Hepatocyte (in vitro differentiated cells): ENCODE results near the gene FAM131C. TPM values are rescaled to one million over a fixed set of nuclear protein-coding genes. Genes with fewer than 3 reads are reported as not detected.

Experiments used
- DNase-seq: peaks from one replicate; pipeline ENCODE4 v3.0.0-alpha.2; 2016; ENCODE audit warnings: low spot score
- H2AFZ ChIP-seq: fragments of 200-600 bp; sonication (generic); 2 replicates; pipeline ENCODE4 v1.6.0; 2016; ENCODE audit warnings: antibody characterized with exemption, mild to moderate bottlenecking
- H3K27ac ChIP-seq: fragments of 200-600 bp; sonication (generic); 2 replicates; pipeline ENCODE4 v1.5.1; 2016; ENCODE audit warnings: mild to moderate bottlenecking
- H3K27me3 ChIP-seq: fragments of 200-600 bp; sonication (generic); 2 replicates; pipeline ENCODE4 v1.6.1; 2016
- H3K36me3 ChIP-seq: fragments of 200-600 bp; sonication (generic); replicated peaks from 2 replicates; pipeline ENCODE4 v1.5.1; 2016; ENCODE audit warnings: low read depth; ENCODE audit not compliant: insufficient read depth
- H3K4me1 ChIP-seq: fragments of 200-600 bp; sonication (generic); 2 replicates; pipeline ENCODE4 v1.5.1; 2016; ENCODE audit warnings: mild to moderate bottlenecking, moderate library complexity; ENCODE audit not compliant: insufficient read depth
- H3K4me2 ChIP-seq: fragments of 200-600 bp; sonication (generic); 2 replicates; pipeline ENCODE4 v1.6.0; 2016
- H3K4me3 ChIP-seq: fragments of 200-600 bp; sonication (generic); 2 replicates; pipeline ENCODE4 v1.5.1; 2016; ENCODE audit warnings: mild to moderate bottlenecking
- H3K79me2 ChIP-seq: fragments of 200-600 bp; sonication (generic); 2 replicates; pipeline ENCODE4 v1.6.0; 2017; ENCODE audit warnings: mild to moderate bottlenecking
- H3K9me2 ChIP-seq: fragments of 200-600 bp; sonication (generic); replicated peaks from 2 replicates; pipeline ENCODE4 v1.6.0; 2017; ENCODE audit warnings: mild to moderate bottlenecking; ENCODE audit not compliant: insufficient read depth
- H3K9me3 ChIP-seq: fragments of 200-600 bp; sonication (generic); 2 replicates; pipeline ENCODE4 v1.5.1; 2016; ENCODE audit warnings: low read depth, mild to moderate bottlenecking
- H4K20me1 ChIP-seq: fragments of 200-600 bp; sonication (generic); 2 replicates; pipeline ENCODE4 v1.6.0; 2016; ENCODE audit warnings: mild to moderate bottlenecking; ENCODE audit not compliant: insufficient read depth, poor library complexity, severe bottlenecking
- CTCF ChIP-seq: fragments of 200-600 bp; sonication (generic); IDR thresholded peaks from 2 replicates; pipeline ENCODE4 v1.5.1; 2016; ENCODE audit warnings: antibody characterized with exemption, mild to moderate bottlenecking; ENCODE audit not compliant: poor library complexity
- EZH2 ChIP-seq: fragments of 200-600 bp; sonication (generic); IDR thresholded peaks from 2 replicates; pipeline ENCODE4 v1.6.1; 2016; ENCODE audit warnings: antibody characterized with exemption, mild to moderate bottlenecking, borderline replicate concordance
- EZH2phosphoT487 ChIP-seq: fragments of 200-600 bp; sonication (generic); IDR thresholded peaks from one replicate; pipeline ENCODE4 v1.6.1; 2018; ENCODE audit warnings: antibody characterized with exemption, mild to moderate bottlenecking, low read depth, moderate library complexity; ENCODE audit not compliant: unreplicated experiment, severe bottlenecking
- WGBS: methylation state at CpG from one replicate; pipeline ENCODE4 v1.1.6; 2016; ENCODE audit warnings: low lambda C conversion rate; ENCODE audit errors: missing lambda C conversion rate; 5-methylcytosine and 5-hydroxymethylcytosine counted together
- polyA plus RNA-seq: library from polyadenylated mRNA; unstranded; fragments of >200 nt; fragmentation: Nextera tagmentation; extraction: Ambion mirVana; gene quantifications from 2 replicates; pipeline ENCODE4 v1.2.1, GENCODE V29; 2016
- total RNA-seq: library from RNA; depleted of rRNA; stranded (reverse); fragments of >200 nt; gene quantifications from 2 replicates; pipeline ENCODE4 v1.2.3, GENCODE V29; 2014

FAM131C gene
- total and polyA plus RNA-seq, 2 experiments from 2014 or later = 3.5 to 7.5 TPM

DNA sequence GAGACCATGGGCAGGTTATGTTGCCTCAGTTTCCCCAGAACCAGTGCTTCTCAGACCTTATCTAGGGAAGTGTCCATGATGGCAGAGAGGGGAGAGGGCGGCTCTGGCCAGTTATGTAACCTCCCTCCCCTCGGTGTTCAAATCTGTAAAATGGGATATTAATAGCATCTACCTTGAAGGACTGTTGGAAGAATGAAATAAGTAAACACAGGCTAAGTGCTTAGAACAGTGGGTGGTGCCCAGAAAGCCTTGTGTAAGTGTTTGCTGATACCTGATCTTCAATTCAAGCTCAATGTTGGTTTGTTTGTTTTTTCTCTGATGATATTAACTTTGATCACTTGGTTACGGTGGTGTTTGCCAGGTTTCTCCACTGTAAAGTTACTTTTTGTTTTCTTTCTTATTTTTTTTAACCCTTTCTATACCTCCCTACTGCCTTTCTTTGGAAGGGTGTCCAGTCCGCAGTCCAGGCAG, 47.5 kb upstream of the FAM131C start:
- Histone ChIP-seq H3K27me3 (no peaks in the 10 kb centered on the region), H2AFZ (no peak overlapping the region), H3K9me3 (no peaks in the 10 kb centered on the region), H3K27ac (no peak overlapping the region), H3K9me2 (no peaks in the 10 kb centered on the region), H3K4me3 (no peak overlapping the region), H3K79me2 (no peaks in the 10 kb centered on the region), H3K4me2 (no peak overlapping the region), H4K20me1 (no peaks in the 10 kb centered on the region), H3K36me3 (no peaks in the 10 kb centered on the region), H3K4me1 (peaks cover 2% of the 10 kb centered on the region)
- no peak for TF ChIP-seq EZH2
- no peak for TF ChIP-seq CTCF
- TF ChIP-seq EZH2phosphoT487 = no peak
- DNase-seq = no peak
- 65% methylated on average over 4 of the region's 4 CpGs for WGBS

DNA sequence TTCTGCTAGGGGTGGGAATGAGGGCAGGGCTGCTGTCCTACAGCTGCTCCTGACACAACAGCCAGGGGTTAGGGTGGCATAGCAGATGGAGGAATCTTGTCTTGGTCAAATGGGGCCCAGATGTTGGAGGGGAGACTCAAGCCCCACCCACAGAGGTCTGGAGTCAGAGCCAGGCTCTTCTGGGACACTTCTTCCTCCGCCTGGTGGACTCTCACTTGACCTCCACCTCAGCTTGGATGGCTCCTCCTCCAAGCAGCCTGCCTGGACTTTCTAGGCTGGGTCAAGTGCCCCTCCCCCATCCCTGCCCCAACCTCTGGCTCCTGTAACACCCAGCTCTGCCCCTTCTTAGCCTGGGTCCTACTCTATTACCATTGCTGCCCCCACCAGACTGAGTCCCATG, 47.0 kb upstream of the FAM131C start:
- WGBS = 89% methylated on average over 1 of the region's 1 CpG
- Histone ChIP-seq H3K36me3 (no peaks in the 10 kb centered on the region), H3K4me1 (peaks cover 6% of the 10 kb centered on the region), H3K27me3 (no peaks in the 10 kb centered on the region), H3K79me2 (no peaks in the 10 kb centered on the region), H2AFZ (no peak overlapping the region), H3K27ac (no peak overlapping the region), H3K9me3 (no peaks in the 10 kb centered on the region), H3K9me2 (no peaks in the 10 kb centered on the region), H3K4me3 (no peak overlapping the region), H3K4me2 (no peak overlapping the region), H4K20me1 (no peaks in the 10 kb centered on the region)
- no peak for TF ChIP-seq EZH2
- TF ChIP-seq CTCF = no peak
- no peak for TF ChIP-seq EZH2phosphoT487
- DNase-seq = no peak

DNA sequence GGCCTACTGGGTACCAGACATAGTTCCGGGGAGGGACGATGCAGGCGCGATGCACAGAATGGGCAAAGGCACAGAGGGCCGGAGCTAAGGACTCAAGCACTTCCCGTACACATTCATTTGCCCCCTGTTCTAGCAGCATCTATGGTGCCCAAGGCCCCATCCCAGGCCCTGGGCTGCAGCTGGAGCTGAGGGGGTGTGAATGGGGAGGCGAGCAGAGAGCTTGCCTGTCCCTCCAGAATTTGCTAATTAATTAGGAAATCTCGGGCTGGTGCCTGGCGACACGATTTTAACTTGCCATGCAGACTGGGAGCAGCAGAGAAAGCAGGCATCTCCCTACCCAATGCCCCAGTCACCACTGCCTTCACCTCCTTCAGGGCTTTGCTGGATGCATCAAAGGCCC, 46.5 kb upstream of the FAM131C start:
- Histone ChIP-seq H3K79me2 (no peaks in the 10 kb centered on the region), H2AFZ (no peak overlapping the region), H3K4me1 (peaks cover 6% of the 10 kb centered on the region), H3K9me2 (no peaks in the 10 kb centered on the region), H3K36me3 (no peaks in the 10 kb centered on the region), H3K9me3 (no peaks in the 10 kb centered on the region), H3K27ac (no peak overlapping the region), H3K27me3 (no peaks in the 10 kb centered on the region), H3K4me3 (no peak overlapping the region), H4K20me1 (no peaks in the 10 kb centered on the region), H3K4me2 (no peak overlapping the region)
- 92% methylated on average over 10 of the region's 10 CpGs for WGBS
- no peak for DNase-seq
- no peak for TF ChIP-seq EZH2phosphoT487

DNA sequence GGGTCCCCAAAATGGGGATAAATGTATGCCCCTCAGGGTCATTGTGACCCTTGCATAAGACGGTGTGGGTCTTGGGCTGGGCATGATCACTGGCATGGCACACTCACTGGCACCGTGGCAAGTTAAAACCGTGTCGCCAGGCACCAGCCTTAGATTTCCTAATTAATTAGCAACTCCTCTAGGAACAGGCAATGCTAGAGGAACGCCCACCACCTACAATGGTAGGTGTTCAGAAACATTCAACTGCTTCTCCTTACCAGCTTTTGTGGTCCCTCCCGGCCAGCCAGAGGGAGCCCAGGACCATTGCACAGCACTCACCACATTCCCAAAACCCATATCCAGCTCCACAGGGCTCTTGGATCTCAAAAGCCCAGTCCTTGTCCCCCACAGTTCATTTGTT, 46.1 kb upstream of the FAM131C start:
- Histone ChIP-seq H3K4me3 (no peak overlapping the region), H3K9me3 (no peaks in the 10 kb centered on the region), H3K27ac (no peak overlapping the region), H3K79me2 (no peaks in the 10 kb centered on the region), H3K4me1 (peaks cover 6% of the 10 kb centered on the region), H4K20me1 (no peaks in the 10 kb centered on the region), H3K4me2 (no peak overlapping the region), H3K36me3 (no peaks in the 10 kb centered on the region), H3K27me3 (no peaks in the 10 kb centered on the region), H3K9me2 (no peaks in the 10 kb centered on the region), H2AFZ (no peak overlapping the region)
- DNase-seq = no peak
- TF ChIP-seq CTCF (no peak), EZH2 (no peak), EZH2phosphoT487 (no peak)
- WGBS = 94% methylated on average over 6 of the region's 6 CpGs
